Measurements from ENCODE around the gene NPW.

The NPW gene

GRCh38 chr16:2057438-2057837 is 37.9 kb downstream of the NPW start:
- no peak overlapping the region for H2AFZ ChIP-seq (ENCODE audit: low read depth, low read length)
- H3K9me3 ChIP-seq (ENCODE audit: low read length) = no peaks in the 10 kb centered on the region
- no peaks in the 10 kb centered on the region for H3K4me1 ChIP-seq (ENCODE audit: insufficient read depth, low read length)
- no peaks in the 10 kb centered on the region for H3K27me3 ChIP-seq (ENCODE audit: insufficient read depth, low read length)
- H3K4me3 ChIP-seq (ENCODE audit: low read length) = no peak overlapping the region
- peaks cover 45% of the 10 kb centered on the region for H3K36me3 ChIP-seq (ENCODE audit: insufficient read depth, low read length)

GRCh38 chr16:2058420-2058819 is 38.8 kb downstream of the NPW start:
- Histone ChIP-seq H3K27me3 (ENCODE audit: insufficient read depth, low read length) (no peaks in the 10 kb centered on the region), H3K36me3 (ENCODE audit: insufficient read depth, low read length) (peaks cover 38% of the 10 kb centered on the region), H3K4me3 (ENCODE audit: low read length) (no peak overlapping the region), H2AFZ (ENCODE audit: low read depth, low read length) (no peak overlapping the region), H3K4me1 (ENCODE audit: insufficient read depth, low read length) (no peaks in the 10 kb centered on the region), H3K9me3 (ENCODE audit: low read length) (no peaks in the 10 kb centered on the region)

- Histone ChIP-seq H2AFZ (ENCODE audit: low read depth, low read length) (no peak overlapping the region), H3K27me3 (ENCODE audit: insufficient read depth, low read length) (no peaks in the 10 kb centered on the region), H3K4me3 (ENCODE audit: low read length) (no peak overlapping the region), H3K4me1 (ENCODE audit: insufficient read depth, low read length) (no peaks in the 10 kb centered on the region), H3K9me3 (ENCODE audit: low read length) (no peaks in the 10 kb centered on the region), H3K36me3 (ENCODE audit: insufficient read depth, low read length) (peaks cover 35% of the 10 kb centered on the region)
Observed at GRCh38 chr16:2058872-2059271, 39.3 kb downstream of the NPW start.

- no peaks in the 10 kb centered on the region for H3K27me3 ChIP-seq (ENCODE audit: insufficient read depth, low read length)
- no peak overlapping the region for H3K4me3 ChIP-seq (ENCODE audit: low read length)
- H2AFZ ChIP-seq (ENCODE audit: low read depth, low read length) = no peak overlapping the region
- no peaks in the 10 kb centered on the region for H3K9me3 ChIP-seq (ENCODE audit: low read length)
- peaks cover 34% of the 10 kb centered on the region for H3K36me3 ChIP-seq (ENCODE audit: insufficient read depth, low read length)
- no peaks in the 10 kb centered on the region for H3K4me1 ChIP-seq (ENCODE audit: insufficient read depth, low read length)
Observed at GRCh38 chr16:2060346-2060745, 40.8 kb downstream of the NPW start.

GRCh38 chr16:2061023-2061422 is 41.4 kb downstream of the NPW start:
- H2AFZ ChIP-seq (ENCODE audit: low read depth, low read length) = no peak overlapping the region
- H3K36me3 ChIP-seq (ENCODE audit: insufficient read depth, low read length) = peaks cover 41% of the 10 kb centered on the region
- H3K9me3 ChIP-seq (ENCODE audit: low read length) = no peaks in the 10 kb centered on the region
- no peaks in the 10 kb centered on the region for H3K4me1 ChIP-seq (ENCODE audit: insufficient read depth, low read length)
- no peak overlapping the region for H3K4me3 ChIP-seq (ENCODE audit: low read length)
- no peaks in the 10 kb centered on the region for H3K27me3 ChIP-seq (ENCODE audit: insufficient read depth, low read length)

GRCh38 chr16:2061526-2061925 is 41.9 kb downstream of the NPW start:
- H3K27me3 ChIP-seq (ENCODE audit: insufficient read depth, low read length) = no peaks in the 10 kb centered on the region
- no peak overlapping the region for H3K4me3 ChIP-seq (ENCODE audit: low read length)
- H3K36me3 ChIP-seq (ENCODE audit: insufficient read depth, low read length) = peaks cover 44% of the 10 kb centered on the region
- no peaks in the 10 kb centered on the region for H3K4me1 ChIP-seq (ENCODE audit: insufficient read depth, low read length)
- no peaks in the 10 kb centered on the region for H3K9me3 ChIP-seq (ENCODE audit: low read length)
- H2AFZ ChIP-seq (ENCODE audit: low read depth, low read length) = no peak overlapping the region

GRCh38 chr16:2062801-2063200 is 43.2 kb downstream of the NPW start:
- Histone ChIP-seq H3K9me3 (ENCODE audit: low read length) (no peaks in the 10 kb centered on the region), H2AFZ (ENCODE audit: low read depth, low read length) (no peak overlapping the region), H3K36me3 (ENCODE audit: insufficient read depth, low read length) (peaks cover 44% of the 10 kb centered on the region), H3K4me1 (ENCODE audit: insufficient read depth, low read length) (no peaks in the 10 kb centered on the region), H3K4me3 (ENCODE audit: low read length) (no peak overlapping the region), H3K27me3 (ENCODE audit: insufficient read depth, low read length) (no peaks in the 10 kb centered on the region)

- peaks cover 43% of the 10 kb centered on the region for H3K36me3 ChIP-seq (ENCODE audit: insufficient read depth, low read length)
- H3K4me3 ChIP-seq (ENCODE audit: low read length) = no peak overlapping the region
- no peaks in the 10 kb centered on the region for H3K4me1 ChIP-seq (ENCODE audit: insufficient read depth, low read length)
- no peaks in the 10 kb centered on the region for H3K27me3 ChIP-seq (ENCODE audit: insufficient read depth, low read length)
- no peaks in the 10 kb centered on the region for H3K9me3 ChIP-seq (ENCODE audit: low read length)
- H2AFZ ChIP-seq (ENCODE audit: low read depth, low read length) = no peak overlapping the region
Observed at GRCh38 chr16:2063861-2064260, 44.3 kb downstream of the NPW start.

- peaks cover 43% of the 10 kb centered on the region for H3K36me3 ChIP-seq (ENCODE audit: insufficient read depth, low read length)
- H3K9me3 ChIP-seq (ENCODE audit: low read length) = no peaks in the 10 kb centered on the region
- no peaks in the 10 kb centered on the region for H3K4me1 ChIP-seq (ENCODE audit: insufficient read depth, low read length)
- H3K4me3 ChIP-seq (ENCODE audit: low read length) = no peak overlapping the region
- no peaks in the 10 kb centered on the region for H3K27me3 ChIP-seq (ENCODE audit: insufficient read depth, low read length)
- no peak overlapping the region for H2AFZ ChIP-seq (ENCODE audit: low read depth, low read length)
Observed at GRCh38 chr16:2064368-2064945, 44.9 kb downstream of the NPW start.

GRCh38 chr16:2066139-2066538 is 46.6 kb downstream of the NPW start:
- peaks cover 47% of the 10 kb centered on the region for H3K36me3 ChIP-seq (ENCODE audit: insufficient read depth, low read length)
- H3K4me1 ChIP-seq (ENCODE audit: insufficient read depth, low read length) = no peaks in the 10 kb centered on the region
- no peaks in the 10 kb centered on the region for H3K27me3 ChIP-seq (ENCODE audit: insufficient read depth, low read length)
- no peaks in the 10 kb centered on the region for H3K9me3 ChIP-seq (ENCODE audit: low read length)
- no peak overlapping the region for H2AFZ ChIP-seq (ENCODE audit: low read depth, low read length)
- no peak overlapping the region for H3K4me3 ChIP-seq (ENCODE audit: low read length)

Measured in neuron (in vitro differentiated cells).